Measurements from ENCODE around the gene NEDD8.

NEDD8 gene

GRCh38 chr14:24232121-24232644 is at the start of gene NEDD8:
TSS of gene NEDD8 (minus strand) at chr14:24232367. CDS start at chr14:24232267, 100 bp downstream.
- peak; percentile 97 for DNase-seq

GRCh38 chr14:24281636-24282035 is 49.5 kb upstream of the NEDD8 start:
- DNase-seq: no peak

DNA sequence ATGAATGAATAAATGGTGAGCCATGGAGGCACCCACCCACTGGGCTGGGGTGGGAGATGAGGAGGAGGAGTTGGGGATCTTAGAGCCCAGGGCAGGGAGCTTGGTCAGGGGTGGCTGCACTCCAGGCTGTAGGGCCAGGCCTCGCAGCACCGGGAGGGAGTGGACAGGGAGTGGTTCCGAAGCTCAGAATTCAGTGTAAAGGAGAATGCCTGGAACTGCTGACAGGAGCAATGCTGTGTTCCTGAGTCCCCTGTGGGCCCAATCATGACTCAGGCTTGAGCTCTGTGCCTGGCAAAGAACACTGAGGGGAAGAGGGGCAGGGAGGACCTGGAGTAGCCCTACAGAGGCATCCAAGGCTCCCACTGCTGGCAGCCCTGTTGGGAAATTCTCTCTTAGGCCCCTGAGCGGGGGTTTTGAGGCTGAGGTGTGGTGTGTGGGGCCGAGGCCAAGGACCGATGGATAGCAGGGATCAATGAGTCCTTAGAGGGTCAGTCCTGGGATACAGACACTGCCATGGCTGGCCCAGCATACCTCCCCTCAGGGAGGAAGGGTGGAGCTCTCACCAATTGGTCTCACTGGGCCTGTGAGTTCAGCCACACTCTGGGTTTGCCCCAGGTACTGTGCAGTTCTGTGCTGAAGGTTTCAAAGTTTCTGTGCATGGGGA is 48.8 kb upstream of the NEDD8 start:
- no peak for DNase-seq

DNA sequence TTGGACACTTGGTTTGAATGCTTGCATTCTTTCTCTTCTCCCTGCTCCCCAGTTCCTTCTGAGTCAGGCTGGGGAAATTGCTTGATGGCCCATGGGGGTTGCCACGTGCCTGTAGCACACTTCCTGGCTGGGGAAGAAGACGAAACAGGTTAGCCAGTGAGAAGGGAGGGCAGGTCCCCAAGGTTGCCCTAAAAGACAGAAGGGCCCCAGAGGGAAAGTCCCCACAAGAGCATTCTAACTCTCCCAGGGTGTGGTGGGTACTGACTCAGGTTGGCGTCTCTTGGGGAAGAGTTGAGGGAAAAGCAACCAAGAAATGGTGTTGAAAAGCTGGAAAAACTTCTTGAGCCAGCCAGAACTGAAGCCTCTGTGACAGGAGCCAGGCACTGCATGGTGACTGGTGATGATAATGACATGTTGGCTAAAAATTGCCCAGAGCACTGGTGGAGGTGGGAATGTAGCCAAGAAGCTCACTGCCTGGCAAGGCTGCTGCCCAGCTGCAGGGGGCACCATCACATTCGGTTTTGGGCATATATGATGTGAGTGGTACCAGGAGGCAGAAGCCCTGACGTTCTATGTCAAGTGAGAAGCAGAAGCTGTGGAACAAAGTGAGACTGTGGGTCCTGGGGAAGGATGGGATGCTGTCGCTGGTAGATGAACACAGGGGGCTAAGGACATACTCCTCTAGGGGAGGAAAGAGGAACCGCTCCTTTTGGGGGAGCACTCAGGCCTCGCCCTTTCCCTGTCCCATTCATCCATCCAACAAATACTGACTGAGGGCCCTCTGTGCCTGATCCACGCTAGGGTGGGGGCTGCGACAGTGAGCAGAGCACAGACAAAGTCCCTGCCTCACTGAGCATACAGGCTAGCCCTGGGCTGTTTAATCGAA is 47.4 kb upstream of the NEDD8 start:
- DNase-seq: no peak

GRCh38 chr14:24278424-24278823 is 46.3 kb upstream of the NEDD8 start:
- DNase-seq: no peak

GRCh38 chr14:24277606-24278321 is 45.6 kb upstream of the NEDD8 start:
- DNase-seq: no peak

GRCh38 chr14:24277071-24277470 is 44.9 kb upstream of the NEDD8 start:
- DNase-seq: no peak

GRCh38 chr14:24274101-24274543 is 42.0 kb upstream of the NEDD8 start:
- no peak for DNase-seq

DNA sequence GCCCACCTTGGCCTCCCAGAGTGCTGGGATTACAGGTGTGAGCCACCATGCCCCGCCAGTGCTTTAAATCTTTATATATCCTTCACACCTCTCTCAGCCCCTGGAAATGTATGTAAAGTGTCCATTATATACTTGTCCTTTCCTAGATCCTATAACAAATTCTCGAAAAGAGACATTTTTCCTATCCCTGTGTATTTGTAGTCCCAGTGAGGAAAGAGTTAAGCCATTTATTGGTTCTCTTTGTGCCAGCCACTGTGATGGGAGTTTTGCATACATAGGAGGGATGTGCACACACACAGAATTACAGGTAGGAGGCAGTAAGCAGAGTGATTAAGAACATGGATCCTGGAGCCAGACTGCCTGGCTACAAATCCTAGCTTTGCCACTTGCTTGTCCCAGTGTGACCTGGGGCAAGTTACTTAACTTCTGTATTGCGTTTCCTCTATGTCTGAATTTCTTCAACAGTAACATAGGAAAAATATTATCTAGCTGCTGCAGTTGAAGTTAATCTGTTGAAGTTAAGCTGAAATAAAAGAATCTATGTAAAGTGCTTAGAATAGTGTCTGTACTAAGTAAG is 41.3 kb upstream of the NEDD8 start:
- DNase-seq: no peak

- no peak for DNase-seq
Measured at GRCh38 chr14:24272467-24272866, 40.3 kb upstream of the NEDD8 start.

GRCh38 chr14:24271834-24272263 is 39.7 kb upstream of the NEDD8 start:
- DNase-seq: no peak

DNA sequence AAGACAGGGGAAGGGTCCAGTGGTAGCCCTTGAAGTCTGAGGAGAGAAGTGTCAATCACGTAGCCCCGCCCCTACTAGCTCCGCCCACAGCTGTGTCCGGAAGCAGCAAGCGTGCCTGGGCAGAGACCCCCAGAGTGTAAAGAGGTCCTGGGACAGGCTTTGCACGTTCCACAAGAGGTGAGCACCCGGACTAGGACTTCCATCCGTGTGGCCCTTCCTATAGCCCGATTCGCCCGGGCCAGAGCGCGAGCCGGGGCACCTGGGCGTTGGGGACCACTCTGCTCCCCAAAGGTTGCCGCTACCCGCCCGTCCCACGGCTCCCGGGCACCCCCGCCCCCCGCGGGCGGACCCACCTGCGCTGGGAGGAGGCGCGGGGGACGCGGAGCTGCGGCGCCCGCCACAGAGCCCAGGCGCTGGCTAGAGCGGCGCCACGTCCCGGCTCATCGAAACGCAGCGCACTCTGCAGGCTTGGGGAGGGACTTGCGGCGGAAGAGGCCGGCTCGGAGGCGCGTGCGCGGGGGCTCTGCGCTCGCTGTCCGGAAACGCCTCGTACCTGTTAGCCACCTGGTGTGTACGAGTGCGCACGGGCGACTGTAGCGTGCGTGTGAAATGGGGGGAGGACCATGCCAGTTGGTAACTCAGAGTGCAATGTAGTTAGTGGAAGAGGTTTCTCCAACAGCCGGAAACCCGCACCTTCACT is 39.1 kb upstream of the NEDD8 start, which contains the start of gene RABGGTA:
Gene RABGGTA, minus strand, starts transcription at position 464 of the 700 bp plus-strand sequence. CDS start 482 bp downstream, outside the sequence.
- DNase-seq: peak; percentile 93

DNA sequence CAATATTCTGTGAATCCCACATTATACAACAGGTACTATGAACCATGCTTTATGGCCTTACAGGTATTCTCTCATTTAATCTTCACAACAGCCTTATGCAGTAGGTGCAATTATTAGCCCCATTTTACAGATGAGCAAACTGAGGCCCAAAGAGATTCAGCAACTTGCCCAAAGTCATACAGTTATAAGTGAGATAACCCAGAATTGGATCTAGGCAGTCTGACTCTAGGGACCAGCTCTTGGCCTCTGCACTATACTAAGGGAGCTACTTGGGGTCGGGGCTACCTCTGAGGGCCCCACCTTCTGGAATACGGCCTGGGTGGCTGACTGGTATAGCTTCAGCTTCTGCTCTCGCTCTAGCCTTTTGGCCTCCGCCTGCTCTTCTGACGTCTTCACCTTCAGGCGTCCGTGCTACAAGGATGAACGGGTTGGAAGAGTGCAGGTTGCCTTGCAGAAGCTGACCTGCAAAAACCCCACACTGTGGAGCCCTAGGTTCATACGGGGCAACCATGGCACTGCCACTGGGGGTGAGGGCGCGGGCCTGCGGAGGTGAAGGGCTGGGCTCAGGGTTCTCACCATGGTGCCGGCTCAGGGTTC is 38.5 kb upstream of the NEDD8 start:
- DNase-seq: no peak

- no peak for DNase-seq
Measured at GRCh38 chr14:24269910-24270536, 37.9 kb upstream of the NEDD8 start.

- DNase-seq: no peak
Measured at GRCh38 chr14:24269368-24269767, 37.2 kb upstream of the NEDD8 start.

GRCh38 chr14:24268225-24268624 is 36.1 kb upstream of the NEDD8 start:
- DNase-seq: no peak

DNA sequence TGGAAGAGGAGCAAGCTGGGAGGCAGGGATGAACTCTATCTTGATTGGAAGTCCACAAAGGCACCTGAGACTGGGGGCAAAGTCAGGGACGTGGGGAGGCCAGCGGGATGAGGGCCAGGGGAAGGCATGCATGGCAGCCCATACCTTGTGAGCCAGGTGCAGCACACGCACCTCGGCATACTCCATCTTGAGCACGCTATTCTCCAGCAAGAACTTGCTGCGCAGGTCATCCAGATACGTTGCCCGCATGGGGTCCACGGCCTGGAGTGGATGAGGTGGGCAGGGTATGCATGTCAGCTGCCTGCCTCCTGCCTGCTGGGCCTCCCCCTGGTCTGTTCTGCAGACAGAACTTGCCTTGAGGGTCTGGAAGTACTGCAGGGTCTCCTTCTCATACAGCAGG is 35.3 kb upstream of the NEDD8 start:
- no peak for DNase-seq

DNA sequence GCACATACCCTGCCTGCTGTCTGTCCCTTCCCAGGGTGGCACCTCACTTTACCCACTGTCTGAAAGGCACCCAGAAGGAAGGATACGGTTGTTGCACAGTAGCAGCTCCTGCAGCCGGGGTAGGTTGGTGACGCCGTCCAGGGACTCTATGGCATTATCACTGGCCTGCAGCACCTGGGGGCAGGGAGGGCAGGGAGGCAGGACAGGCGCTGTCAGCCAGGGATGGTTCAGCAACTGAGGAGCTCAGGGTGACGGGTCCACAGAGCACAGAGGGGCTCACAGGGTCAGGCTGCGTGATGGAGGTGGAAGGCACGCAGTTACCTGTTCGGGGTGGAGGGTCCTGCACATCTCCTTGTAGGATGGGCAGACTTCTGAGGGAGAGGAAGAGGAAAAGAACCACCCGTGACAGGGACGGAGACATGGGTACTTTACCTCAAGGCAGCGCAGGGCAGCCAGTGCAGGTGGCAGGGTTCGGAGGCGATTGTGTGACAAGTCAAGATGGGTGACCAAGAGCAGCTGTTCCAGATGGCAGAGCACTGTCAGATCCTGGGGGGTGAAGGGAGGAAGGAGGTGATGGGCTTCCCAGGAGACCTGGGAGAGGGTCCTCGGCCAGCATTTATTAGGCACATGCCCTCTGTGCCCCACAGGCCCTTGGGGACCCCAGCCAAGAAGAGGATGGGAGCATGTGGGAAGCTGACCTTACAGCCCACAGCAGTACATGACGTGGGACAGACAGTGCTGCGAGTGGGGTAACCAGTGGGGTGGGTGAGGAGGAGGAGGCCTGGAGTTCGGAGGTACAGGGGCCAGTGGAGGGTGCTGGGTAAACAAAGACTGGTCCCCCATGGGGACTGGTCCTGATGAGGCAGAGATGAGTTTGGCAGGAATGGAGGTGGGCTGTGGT is 34.4 kb upstream of the NEDD8 start:
- no peak for DNase-seq

GRCh38 chr14:24264298-24264697 is 32.1 kb upstream of the NEDD8 start:
- no peak for DNase-seq

- DNase-seq: peak; percentile 76
Measured at GRCh38 chr14:24263848-24264247, 31.7 kb upstream of the NEDD8 start.

Measured in islet precursor cell (in vitro differentiated cells).